Stimulated activated CD4-positive, alpha-beta T cell treated with anti-CD3 and anti-CD28 coated beads, TNF-alpha, amount 100 ng/mL, for 4 hours (primary cell): ENCODE data around the gene CACNA2D3.

Experiments used
- DNase-seq, 3 experiments: peaks; one replicate each; pipeline ENCODE4 v3.0.0-alpha.2; 2020; ENCODE audit warnings: low read depth in 3 of 3

The CACNA2D3 gene

GRCh38 chr3:54745843-54746242, 623.5 kb downstream of the CACNA2D3 start:
- no peak for DNase-seq

GRCh38 chr3:54746722-54747121, 624.4 kb downstream of the CACNA2D3 start:
- no peak for DNase-seq

DNA sequence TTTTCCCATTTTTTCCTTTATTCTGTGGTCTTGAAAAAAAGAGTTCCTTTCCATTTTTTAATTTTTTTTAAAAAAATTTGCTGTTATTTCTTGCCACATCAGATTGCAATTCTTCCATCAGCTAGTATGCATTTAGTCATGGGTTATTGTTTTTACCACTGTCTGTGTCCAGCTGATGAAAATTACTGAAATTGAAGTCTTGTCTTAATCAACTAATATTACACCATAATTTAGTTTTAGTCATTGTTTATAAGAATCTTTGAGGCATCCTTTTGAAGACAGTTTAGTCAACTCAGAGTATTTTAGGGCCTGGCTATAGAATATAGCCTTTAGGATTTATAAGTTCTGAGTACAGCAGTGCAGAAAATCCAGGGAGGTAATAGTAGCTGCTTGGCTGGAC, 633.4 kb downstream of the CACNA2D3 start:
- no peak for DNase-seq

DNA sequence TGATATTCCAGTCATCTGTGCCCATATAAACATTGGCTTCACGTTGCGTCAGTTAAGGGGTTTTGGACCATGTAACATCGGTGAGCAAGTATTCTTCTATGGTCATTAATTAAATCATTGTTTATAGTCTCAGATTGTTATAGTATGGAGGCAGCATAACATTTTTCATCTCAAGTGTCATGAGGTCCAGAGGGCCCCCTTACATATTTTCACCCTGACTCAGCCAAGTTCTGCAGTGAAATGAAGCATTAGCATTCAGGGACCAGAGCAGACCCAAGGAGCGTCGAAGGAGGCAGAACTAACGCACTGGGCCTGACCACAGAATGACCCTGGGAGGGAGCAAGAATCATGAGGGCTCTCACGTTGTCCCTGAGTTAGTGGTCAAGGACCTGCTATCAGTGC, 634.0 kb downstream of the CACNA2D3 start:
- DNase-seq = no peak

DNA sequence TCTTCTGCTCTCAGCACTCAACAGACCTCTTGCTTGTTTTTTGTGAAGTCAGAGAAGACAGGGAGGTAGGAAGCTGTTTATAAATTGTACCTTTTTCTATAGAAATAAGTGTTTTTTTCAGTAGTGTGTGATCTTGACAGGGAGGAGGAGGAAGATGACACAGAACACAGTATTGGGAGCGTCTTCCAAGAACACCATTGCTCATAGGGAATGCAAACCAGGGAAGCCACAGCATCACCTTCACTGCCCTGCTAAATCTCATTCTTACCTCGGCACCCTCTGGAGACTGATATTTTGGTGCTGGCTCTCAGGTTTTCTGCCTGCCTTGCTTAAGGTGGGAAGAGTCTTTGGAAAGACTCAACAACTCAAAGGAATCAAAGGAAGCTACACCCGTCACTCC, 636.1 kb downstream of the CACNA2D3 start:
- no peak for DNase-seq

GRCh38 chr3:54759166-54759565, 636.8 kb downstream of the CACNA2D3 start:
- DNase-seq = no peak

GRCh38 chr3:54760201-54760600, 637.8 kb downstream of the CACNA2D3 start:
- no peak for DNase-seq

DNA sequence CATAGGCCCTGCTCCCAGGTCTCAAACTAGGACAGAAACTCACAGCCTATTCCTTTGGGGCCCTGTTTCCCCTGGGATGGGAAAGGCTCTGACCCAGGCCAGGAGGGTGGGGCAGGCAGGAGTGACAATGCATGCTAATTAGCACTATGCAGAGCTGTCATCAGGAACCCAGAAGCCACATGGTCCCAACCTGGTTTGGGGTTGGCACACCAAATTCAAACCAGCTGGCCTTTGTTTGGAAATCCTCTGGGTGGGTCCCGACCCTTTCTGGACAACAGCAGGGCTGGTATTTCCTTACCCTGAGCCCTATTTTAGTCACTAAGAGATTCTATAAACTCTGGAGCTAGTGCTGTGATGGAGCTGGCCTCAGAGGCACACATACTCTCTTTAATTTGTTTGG, 639.3 kb downstream of the CACNA2D3 start:
- no peak for DNase-seq

DNA sequence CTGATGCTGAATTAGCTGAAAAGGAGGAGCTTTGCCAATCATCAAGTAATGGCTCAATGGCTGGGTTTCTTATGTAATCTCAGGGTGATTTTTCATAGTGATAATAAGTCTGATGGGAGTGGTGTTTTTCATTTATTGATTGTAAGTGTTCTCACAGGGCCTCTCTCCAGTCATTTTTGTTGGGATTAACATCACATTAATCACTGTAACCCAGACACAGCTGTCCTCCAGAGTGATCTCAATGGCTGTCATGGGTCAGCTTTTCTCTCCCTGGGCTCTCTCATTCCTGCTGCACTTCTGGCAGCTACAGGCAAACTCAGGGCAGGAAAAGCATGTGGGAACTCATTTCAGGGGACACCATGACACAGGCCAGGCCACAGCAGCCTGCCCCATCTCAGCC, 642.6 kb downstream of the CACNA2D3 start:
- no peak for DNase-seq

DNA sequence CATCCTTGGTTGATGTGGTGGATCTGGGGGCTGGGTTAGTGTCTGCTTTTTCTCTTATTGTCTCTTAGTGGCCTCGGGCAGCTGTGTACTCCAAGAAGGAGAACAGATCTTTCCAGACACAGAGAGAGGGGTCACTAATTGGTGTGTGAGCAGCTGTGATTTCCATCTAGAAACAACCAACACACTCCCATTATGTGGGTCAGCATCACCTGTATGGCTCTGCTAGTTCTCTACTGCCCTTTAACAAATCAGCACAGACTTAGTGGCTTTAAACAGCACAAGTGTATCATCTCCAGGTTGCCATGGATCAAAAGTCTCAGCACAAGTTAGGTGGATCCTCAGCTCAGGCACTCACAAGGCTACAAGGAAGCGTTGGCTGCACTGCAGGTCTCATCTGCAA, 648.7 kb downstream of the CACNA2D3 start:
- no peak for DNase-seq

- DNase-seq = no peak
These were observed 649.7 kb downstream of the CACNA2D3 start for GRCh38 chr3:54772051-54772450.

- DNase-seq = no peak
These were observed 650.4 kb downstream of the CACNA2D3 start for GRCh38 chr3:54772746-54773145.

GRCh38 chr3:54773271-54773670, 650.9 kb downstream of the CACNA2D3 start:
- DNase-seq = no peak

GRCh38 chr3:54776601-54777000, 654.2 kb downstream of the CACNA2D3 start:
- DNase-seq = no peak

GRCh38 chr3:54777141-54777540, 654.8 kb downstream of the CACNA2D3 start:
- DNase-seq = no peak

DNA sequence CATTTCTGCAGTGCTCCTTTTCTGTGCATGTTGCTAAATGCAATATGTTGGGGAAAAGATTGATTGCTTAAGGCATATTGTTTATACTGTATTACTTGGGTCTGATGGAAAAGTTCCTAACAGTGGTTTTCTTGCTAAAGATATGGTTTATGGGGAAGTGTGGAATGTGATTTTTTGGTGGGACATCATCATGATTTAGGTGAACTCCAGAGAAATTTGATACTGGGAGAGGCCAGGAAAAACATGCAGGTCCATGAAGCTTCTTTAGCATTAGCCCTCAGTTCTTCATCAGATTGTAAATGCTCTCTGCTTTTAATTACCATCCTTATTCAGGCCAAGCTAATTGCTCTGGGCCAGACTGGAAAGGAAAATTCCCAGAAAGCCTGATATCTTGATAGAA, 658.0 kb downstream of the CACNA2D3 start:
- DNase-seq = no peak

DNA sequence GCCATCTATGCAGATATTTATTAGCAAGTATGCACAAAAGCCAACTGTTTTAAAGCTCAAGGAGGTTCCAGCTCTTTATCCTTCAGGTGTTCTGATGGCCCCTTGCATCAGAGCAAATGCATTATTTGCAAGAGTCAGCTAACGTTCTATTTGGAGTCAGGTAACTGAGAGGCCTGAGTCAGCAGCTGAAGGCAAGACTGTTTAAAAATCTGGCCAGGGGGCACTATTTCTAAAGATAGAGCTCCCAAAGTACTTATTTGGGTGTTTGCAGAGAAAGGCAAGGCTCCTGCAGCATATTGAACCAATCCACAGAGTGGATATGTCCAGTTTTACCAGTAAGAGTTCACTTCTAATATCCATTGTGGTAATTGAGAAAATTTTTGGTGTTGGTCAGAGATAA, 659.4 kb downstream of the CACNA2D3 start:
- no peak for DNase-seq

DNA sequence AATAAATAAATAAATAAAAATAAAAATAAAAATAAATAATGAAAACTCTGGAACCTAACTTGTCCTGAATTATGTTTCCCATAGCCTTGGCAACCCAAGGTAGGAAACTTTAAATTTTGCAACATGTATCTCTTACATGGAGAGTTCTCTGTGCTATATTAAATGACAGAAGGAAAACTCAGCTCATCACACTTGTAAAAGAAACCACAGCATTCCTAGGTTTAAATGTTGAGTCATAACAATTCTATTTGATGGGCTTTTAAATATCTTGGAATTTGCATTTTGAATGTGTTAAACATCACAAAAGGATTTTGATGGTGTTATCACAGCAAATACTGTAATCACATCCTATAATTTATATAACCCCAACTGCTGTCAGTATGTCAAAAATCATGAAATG, 661.3 kb downstream of the CACNA2D3 start:
- DNase-seq = no peak

GRCh38 chr3:54784021-54784420, 661.7 kb downstream of the CACNA2D3 start:
- DNase-seq = no peak

- no peak for DNase-seq
These were observed 663.6 kb downstream of the CACNA2D3 start for GRCh38 chr3:54785976-54786375.

DNA sequence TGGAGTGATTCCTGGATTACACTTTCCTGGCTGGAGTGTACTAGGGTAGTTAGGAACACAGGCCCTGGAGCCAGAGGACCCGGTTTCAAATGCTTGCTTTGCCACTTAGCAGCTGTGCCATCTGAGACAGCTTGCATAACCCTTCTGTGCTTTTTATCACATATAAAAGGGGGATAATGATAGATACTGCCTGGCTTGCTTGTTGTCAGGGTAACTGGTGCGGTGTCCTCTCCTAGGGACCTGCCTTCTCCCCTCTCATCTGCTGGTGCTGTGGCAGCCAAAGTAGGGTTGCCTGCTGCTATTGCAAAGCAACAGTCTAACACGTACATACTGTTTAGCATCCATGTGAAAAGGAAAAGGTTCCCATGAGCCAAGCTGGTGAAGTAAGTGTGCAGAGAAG, 667.7 kb downstream of the CACNA2D3 start:
- DNase-seq = no peak

DNA sequence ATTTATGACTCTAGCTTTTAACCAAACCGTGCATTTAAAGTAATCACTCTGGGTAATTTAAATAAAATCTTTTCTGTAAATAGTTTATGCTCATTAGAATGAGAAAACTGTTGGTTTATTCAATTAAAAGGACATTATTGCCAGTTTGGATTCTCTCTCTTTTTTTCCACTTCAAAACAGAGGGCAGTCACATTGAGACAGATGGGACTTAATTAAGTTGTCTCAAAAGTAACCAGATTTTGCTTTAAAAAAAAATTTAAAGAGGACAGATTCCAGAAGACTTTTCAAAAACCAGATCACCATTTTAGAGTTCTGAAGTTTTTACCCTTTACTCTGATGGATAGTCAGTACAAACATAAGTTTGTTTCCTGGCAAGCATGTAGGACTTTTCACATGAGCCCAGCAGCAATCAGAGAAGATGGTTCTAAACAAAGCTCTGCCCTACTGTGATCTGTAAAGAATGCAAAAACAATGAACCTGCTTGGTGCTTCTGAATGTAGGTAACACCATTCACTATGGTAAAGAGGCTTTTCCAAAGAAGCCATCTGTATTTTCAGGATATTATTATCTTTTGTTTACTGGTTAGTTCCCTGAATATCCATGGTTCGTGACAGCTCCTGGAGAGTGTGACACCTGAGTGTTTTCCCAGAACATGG, 669.3 kb downstream of the CACNA2D3 start:
- no peak for DNase-seq

DNA sequence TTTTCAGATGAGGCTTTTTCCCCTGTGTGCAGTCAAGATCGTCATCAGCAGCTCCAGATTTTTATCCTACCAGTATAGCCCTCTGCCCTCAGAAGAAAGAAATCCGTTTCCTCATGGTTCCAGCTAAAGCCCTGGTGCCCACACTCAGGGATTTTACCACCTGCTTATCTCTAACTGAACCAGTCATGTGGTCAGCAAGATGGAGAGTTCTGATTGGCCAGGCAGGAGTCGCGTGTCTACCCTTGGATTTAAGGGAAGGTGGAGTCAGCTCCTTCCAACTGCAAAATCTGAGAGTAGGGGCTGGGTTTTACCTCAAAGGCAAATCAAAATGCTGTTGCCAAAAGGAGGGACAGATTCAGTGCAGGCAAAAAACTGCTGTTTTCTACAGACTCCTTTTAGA, 670.2 kb downstream of the CACNA2D3 start:
- no peak for DNase-seq

GRCh38 chr3:54793171-54793570, 670.8 kb downstream of the CACNA2D3 start:
- no peak for DNase-seq
